KMS-11 (cell line): ENCODE data around the gene LARP6.

Experiments
- H2AFZ ChIP-seq: fragments of 200-600 bp; sonication (generic); 2 replicates; pipeline ENCODE4 v1.6.1; 2016; ENCODE audit warnings: antibody characterized with exemption, mixed run types, low read depth
- H3K27ac ChIP-seq: fragments of 200-600 bp; sonication (generic); 2 replicates; pipeline ENCODE4 v1.6.1; 2016; ENCODE audit warnings: mild to moderate bottlenecking, mixed run types
- H3K27me3 ChIP-seq: fragments of 200-600 bp; sonication (generic); 2 replicates; pipeline ENCODE4 v1.6.1; 2017; ENCODE audit warnings: mild to moderate bottlenecking, low read depth, mixed run types, moderate library complexity; ENCODE audit not compliant: insufficient read depth
- H3K36me3 ChIP-seq: fragments of 200-600 bp; sonication (generic); 2 replicates; pipeline ENCODE4 v1.6.1; 2017; ENCODE audit warnings: mild to moderate bottlenecking, mixed run types; ENCODE audit not compliant: insufficient read depth
- H3K4me1 ChIP-seq: fragments of 200-600 bp; sonication (generic); 2 replicates; pipeline ENCODE4 v1.6.1; 2016; ENCODE audit warnings: mild to moderate bottlenecking, low read depth, mixed run types; ENCODE audit not compliant: poor library complexity, severe bottlenecking
- H3K4me2 ChIP-seq: fragments of 200-600 bp; sonication (generic); 2 replicates; pipeline ENCODE4 v1.7.0; 2016; ENCODE audit warnings: mild to moderate bottlenecking, mixed run types
- H3K4me3 ChIP-seq: fragments of 200-600 bp; sonication (generic); IDR thresholded peaks from 2 replicates; pipeline ENCODE4 v1.6.1; 2017; ENCODE audit warnings: low read depth, low read length, mixed read lengths; ENCODE audit not compliant: insufficient read depth
- H3K79me2 ChIP-seq: fragments of 200-600 bp; sonication (generic); 2 replicates; pipeline ENCODE4 v1.6.1; 2016; ENCODE audit warnings: low read depth, mixed run types; ENCODE audit not compliant: insufficient read depth
- H3K9ac ChIP-seq: fragments of 200-600 bp; sonication (generic); 2 replicates; pipeline ENCODE4 v1.6.1; 2016; ENCODE audit warnings: mild to moderate bottlenecking, mixed run types
- H4K20me1 ChIP-seq: fragments of 200-600 bp; sonication (generic); 2 replicates; pipeline ENCODE4 v1.6.1; 2016; ENCODE audit warnings: mild to moderate bottlenecking, mixed run types; ENCODE audit not compliant: insufficient read depth
- TF ChIP-seq, protein P1 (sequence below): fragments of 200-600 bp; sonication (generic); conservative IDR thresholded peaks from 2 replicates; pipeline ENCODE4 v1.6.1; 2017; ENCODE audit warnings: low read depth, mild to moderate bottlenecking, antibody characterized with exemption, low read length, moderate library complexity, mixed read lengths

LARP6 gene

DNA sequence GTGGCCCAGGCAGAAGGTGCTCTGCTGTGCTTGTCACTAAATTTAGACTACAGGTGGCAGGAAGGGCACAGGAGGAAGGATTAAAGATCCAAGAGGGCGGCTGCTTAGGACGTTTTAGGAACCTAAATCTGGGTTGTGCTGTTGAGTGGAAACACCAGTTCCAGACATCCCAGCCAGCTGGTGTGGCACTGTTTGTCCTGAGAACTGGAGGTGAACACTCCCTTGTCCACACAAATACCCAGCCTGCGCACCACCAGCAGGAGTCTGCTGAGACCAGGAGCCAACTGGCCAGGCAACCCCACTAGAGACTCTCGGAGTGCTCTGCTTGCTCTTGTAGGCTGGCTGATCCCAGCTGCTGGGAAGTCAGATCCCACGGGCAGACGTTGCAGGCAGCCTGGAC, 60.3 kb downstream of the LARP6 start:
- Histone ChIP-seq H3K27ac (no peak overlapping the region), H3K4me1 (no peaks in the 10 kb centered on the region), H3K4me3 (no peak overlapping the region), H4K20me1 (no peaks in the 10 kb centered on the region), H2AFZ (no peak overlapping the region), H3K9ac (no peak overlapping the region), H3K4me2 (no peak overlapping the region), H3K36me3 (no peaks in the 10 kb centered on the region), H3K79me2 (no peaks in the 10 kb centered on the region), H3K27me3 (no peaks in the 10 kb centered on the region)
- TF ChIP-seq, protein P1, sequence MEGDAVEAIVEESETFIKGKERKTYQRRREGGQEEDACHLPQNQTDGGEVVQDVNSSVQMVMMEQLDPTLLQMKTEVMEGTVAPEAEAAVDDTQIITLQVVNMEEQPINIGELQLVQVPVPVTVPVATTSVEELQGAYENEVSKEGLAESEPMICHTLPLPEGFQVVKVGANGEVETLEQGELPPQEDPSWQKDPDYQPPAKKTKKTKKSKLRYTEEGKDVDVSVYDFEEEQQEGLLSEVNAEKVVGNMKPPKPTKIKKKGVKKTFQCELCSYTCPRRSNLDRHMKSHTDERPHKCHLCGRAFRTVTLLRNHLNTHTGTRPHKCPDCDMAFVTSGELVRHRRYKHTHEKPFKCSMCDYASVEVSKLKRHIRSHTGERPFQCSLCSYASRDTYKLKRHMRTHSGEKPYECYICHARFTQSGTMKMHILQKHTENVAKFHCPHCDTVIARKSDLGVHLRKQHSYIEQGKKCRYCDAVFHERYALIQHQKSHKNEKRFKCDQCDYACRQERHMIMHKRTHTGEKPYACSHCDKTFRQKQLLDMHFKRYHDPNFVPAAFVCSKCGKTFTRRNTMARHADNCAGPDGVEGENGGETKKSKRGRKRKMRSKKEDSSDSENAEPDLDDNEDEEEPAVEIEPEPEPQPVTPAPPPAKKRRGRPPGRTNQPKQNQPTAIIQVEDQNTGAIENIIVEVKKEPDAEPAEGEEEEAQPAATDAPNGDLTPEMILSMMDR: no peak

DNA sequence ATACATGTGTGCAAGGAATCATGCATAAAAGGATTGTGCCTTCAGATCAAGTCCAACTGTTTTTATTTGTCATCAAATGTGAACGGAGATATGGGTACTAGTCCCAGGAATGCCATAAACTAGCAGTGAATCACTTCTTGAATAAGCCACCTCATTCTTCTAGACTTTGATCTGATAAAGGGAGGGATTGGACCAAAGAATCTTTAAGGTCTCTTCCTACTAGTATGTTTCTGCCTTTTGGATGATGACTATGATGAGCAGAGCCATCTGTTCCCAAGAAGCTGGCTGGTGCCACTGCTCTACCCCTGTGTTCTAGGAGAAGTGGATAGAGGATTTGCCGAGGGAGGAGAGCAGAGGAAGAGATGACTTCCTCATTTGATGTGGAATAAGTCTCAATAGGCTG, 61.8 kb downstream of the LARP6 start:
- Histone ChIP-seq H3K4me1 (no peaks in the 10 kb centered on the region), H3K27ac (no peak overlapping the region), H3K9ac (no peak overlapping the region), H3K4me2 (no peak overlapping the region), H3K79me2 (no peaks in the 10 kb centered on the region), H2AFZ (no peak overlapping the region), H4K20me1 (no peaks in the 10 kb centered on the region), H3K27me3 (no peaks in the 10 kb centered on the region), H3K4me3 (no peak overlapping the region), H3K36me3 (no peaks in the 10 kb centered on the region)
- TF ChIP-seq, protein P1: no peak

DNA sequence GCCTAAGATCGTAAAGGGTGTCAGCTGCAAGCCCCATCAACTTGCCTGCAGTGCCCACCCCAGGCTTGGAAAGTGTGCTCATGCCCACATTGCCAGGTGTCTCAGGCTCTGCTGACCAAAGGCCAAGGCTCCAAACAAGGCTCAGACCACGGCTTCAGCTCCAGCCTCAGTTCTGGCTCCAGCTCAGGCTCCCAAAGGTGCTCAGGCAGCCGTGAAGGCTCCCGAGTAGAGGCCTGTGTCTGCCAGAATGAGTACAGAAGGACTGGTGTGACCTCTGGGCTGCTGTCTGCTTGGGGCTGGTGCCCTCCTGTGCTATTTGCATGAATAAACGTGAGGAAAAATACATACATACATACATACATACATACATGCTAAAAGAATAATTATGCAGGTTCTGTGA, 62.7 kb downstream of the LARP6 start:
- H3K4me2 ChIP-seq: no peak overlapping the region
- H3K36me3 ChIP-seq: no peaks in the 10 kb centered on the region
- H3K9ac ChIP-seq: no peak overlapping the region
- no peaks in the 10 kb centered on the region for H3K4me1 ChIP-seq
- no peak overlapping the region for H3K4me3 ChIP-seq
- H3K27me3 ChIP-seq: no peaks in the 10 kb centered on the region
- TF ChIP-seq, protein P1: no peak
- H3K79me2 ChIP-seq: no peaks in the 10 kb centered on the region
- no peaks in the 10 kb centered on the region for H4K20me1 ChIP-seq
- no peak overlapping the region for H3K27ac ChIP-seq
- H2AFZ ChIP-seq: no peak overlapping the region

DNA sequence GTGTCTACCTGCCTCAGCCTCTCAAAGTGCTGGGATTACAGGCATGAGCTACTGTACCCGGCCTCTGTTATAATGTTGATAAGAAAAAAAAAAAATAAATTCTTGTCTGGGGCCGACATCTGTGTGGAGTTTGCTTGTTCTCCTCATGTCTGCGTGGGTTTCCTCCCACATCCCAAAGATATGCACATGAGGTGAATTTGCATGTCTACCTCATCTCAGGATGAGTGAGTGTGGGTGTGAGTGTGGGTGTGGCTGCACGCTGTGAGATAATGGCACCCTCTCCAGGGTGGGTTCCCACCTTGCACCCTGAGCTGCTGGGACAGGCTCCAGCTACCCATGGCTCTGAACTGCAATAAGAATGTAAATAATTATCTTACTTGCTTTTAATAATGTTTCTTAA, 64.7 kb downstream of the LARP6 start:
- Histone ChIP-seq H3K4me3 (no peak overlapping the region), H3K9ac (no peak overlapping the region), H2AFZ (no peak overlapping the region), H3K4me1 (no peaks in the 10 kb centered on the region), H3K27me3 (no peaks in the 10 kb centered on the region), H3K79me2 (no peaks in the 10 kb centered on the region), H3K36me3 (no peaks in the 10 kb centered on the region), H3K27ac (no peak overlapping the region), H4K20me1 (no peaks in the 10 kb centered on the region), H3K4me2 (no peak overlapping the region)
- TF ChIP-seq, protein P1: no peak
